GM12878 (cell line): ENCODE data around the gene TRIM26. TPM values are rescaled to one million over a fixed set of nuclear protein-coding genes. Genes with fewer than 3 reads are reported as not detected.

ENCODE experiments used
- ASH2L ChIP-seq: fragments of 300-600, 200-600 bp; sonication (generic); IDR thresholded peaks from 2 replicates; pipeline ENCODE4 v1.6.1; 2017; ENCODE audit warnings: low read depth, mild to moderate bottlenecking, borderline replicate concordance
- BCL11A ChIP-seq: IDR thresholded peaks from 2 replicates; pipeline ENCODE4 v1.6.1; 2011; ENCODE audit warnings: low read depth, low read length
- BRCA1 ChIP-seq: IDR thresholded peaks from 2 replicates; pipeline ENCODE4 v1.6.1; 2011; ENCODE audit warnings: low read depth, low read length, improper control_type of control experiment
- CBX3 ChIP-seq: fragments of 200-600 bp; sonication (generic); IDR thresholded peaks from 2 replicates; pipeline ENCODE4 v1.6.1; 2016; ENCODE audit warnings: low read depth, borderline replicate concordance
- EP300 ChIP-seq, 2 experiments: fragments of 150-350 bp in 1 of 2; IDR thresholded peaks; 2 replicates each; pipeline ENCODE4 v1.6.1; 2011 to 2012; ENCODE audit warnings: low read depth in 2 of 2, low read length in 2 of 2, borderline replicate concordance in 1 of 2, improper control_type of control experiment in 1 of 2, inconsistent platforms in 1 of 2; ENCODE audit not compliant: control insufficient read depth in 1 of 2
- EZH2 ChIP-seq: IDR thresholded peaks from 2 replicates; pipeline ENCODE4 v1.6.1; 2012; ENCODE audit warnings: low read depth, mild to moderate bottlenecking, control low read depth, inconsistent platforms, low read length, borderline replicate concordance; ENCODE audit not compliant: control insufficient read depth
- FOXM1 ChIP-seq: IDR thresholded peaks from 2 replicates; pipeline ENCODE4 v1.6.1; 2012; ENCODE audit warnings: low read depth, mild to moderate bottlenecking, inconsistent platforms, low read length, moderate library complexity
- GABPA ChIP-seq: IDR thresholded peaks from 2 replicates; pipeline ENCODE4 v1.6.1; 2014; ENCODE audit warnings: antibody characterized with exemption, low read depth, mild to moderate bottlenecking, inconsistent platforms
- HDGF ChIP-seq: fragments of 450-650 bp; IDR thresholded peaks from 2 replicates; pipeline ENCODE4 v1.6.1; 2016; ENCODE audit warnings: antibody characterized with exemption
- JUNB ChIP-seq: IDR thresholded peaks from 2 replicates; pipeline ENCODE4 v1.6.1; 2016; ENCODE audit warnings: antibody characterized with exemption, mild to moderate bottlenecking
- LARP7 ChIP-seq: fragments of 450-650 bp; IDR thresholded peaks from 2 replicates; pipeline ENCODE4 v1.6.1; 2017; ENCODE audit warnings: mild to moderate bottlenecking
- MAX ChIP-seq: IDR thresholded peaks from 2 replicates; pipeline ENCODE4 v1.6.1; 2012; ENCODE audit warnings: low read depth, low read length, improper control_type of control experiment
- MTA3 ChIP-seq: IDR thresholded peaks from 2 replicates; pipeline ENCODE4 v1.6.1; 2012; ENCODE audit warnings: low read length, inconsistent platforms, borderline replicate concordance
- NFIC ChIP-seq: IDR thresholded peaks from 2 replicates; pipeline ENCODE4 v1.6.1; 2012; ENCODE audit warnings: low read depth, mild to moderate bottlenecking, inconsistent platforms, low read length, moderate library complexity
- NFXL1 ChIP-seq: fragments of 450-650 bp; IDR thresholded peaks from 2 replicates; pipeline ENCODE4 v1.6.1; 2017; ENCODE audit warnings: antibody characterized with exemption, mild to moderate bottlenecking, borderline replicate concordance
- NR2C2 ChIP-seq: IDR thresholded peaks from 2 replicates; pipeline ENCODE4 v1.6.1; 2011; ENCODE audit warnings: borderline replicate concordance, low read depth; ENCODE audit not compliant: control insufficient read depth, insufficient read length
- PAX5 ChIP-seq: IDR thresholded peaks from 2 replicates; pipeline ENCODE4 v1.6.1; 2011; ENCODE audit warnings: low read depth, low read length, borderline replicate concordance
- POLR2AphosphoS2 ChIP-seq: IDR thresholded peaks from 2 replicates; pipeline ENCODE4 v1.6.1; 2011; ENCODE audit warnings: low read depth, mild to moderate bottlenecking, low read length, improper control_type of control experiment, moderate library complexity
- RCOR1 ChIP-seq: conservative IDR thresholded peaks from 2 replicates; pipeline ENCODE4 v1.6.1; 2012; ENCODE audit warnings: low read depth, low read length, improper control_type of control experiment
- RELA ChIP-seq: fragments of 450-650 bp; IDR thresholded peaks from 2 replicates; pipeline ENCODE4 v1.8.0; 2014; ENCODE audit warnings: borderline replicate concordance; ENCODE audit not compliant: partially characterized antibody
- SUZ12 ChIP-seq: fragments of 200-600 bp; sonication (generic); IDR thresholded peaks from one replicate; pipeline ENCODE4 v1.6.1; 2018; ENCODE audit warnings: antibody characterized with exemption, mild to moderate bottlenecking; ENCODE audit not compliant: unreplicated experiment
- ZSCAN29 ChIP-seq: fragments of 450-650 bp; IDR thresholded peaks from 2 replicates; pipeline ENCODE4 v1.6.1; 2017; ENCODE audit warnings: mild to moderate bottlenecking, moderate library complexity
- polyA plus RNA-seq, 11 experiments: library from polyadenylated mRNA; depleted of rRNA in 4 of 11; unstranded in 6 of 11; stranded (reverse) in 5 of 11; fragments of >200 nt; fragmentation: Nextera tagmentation in 4 of 11; fragmentation: Illumina TruSeq in 1 of 11; extraction: Ambion mirVana in 4 of 11; extraction: Trizol in 1 of 11; gene quantifications; 1 replicate in 1 of 11; 2 replicates in 10 of 11; pipeline versions ENCODE4 v1.2.1 to v1.2.3, GENCODE V29; 2011 to 2016; ENCODE audit warnings: inconsistent platforms in 2 of 11, missing spikeins in 2 of 11, low read depth in 1 of 11
- total RNA-seq, 4 experiments: library from RNA; depleted of rRNA in 3 of 4; stranded (reverse); fragments of >200 nt in 3 of 4; fragmentation: Illumina TruSeq in 1 of 4; extraction: Trizol in 1 of 4; gene quantifications; 2 replicates each; pipeline versions ENCODE4 v1.2.1 to v1.2.3, GENCODE V29; 2013 to 2021
- TF ChIP-seq, protein P1 (sequence below): IDR thresholded peaks from 2 replicates; pipeline ENCODE4 v1.6.1; 2011; ENCODE audit warnings: borderline replicate concordance, low read depth, mild to moderate bottlenecking, moderate library complexity, mixed read lengths, low read length; ENCODE audit not compliant: insufficient read depth; ENCODE audit errors: extremely low read length
- TF ChIP-seq, protein P2 (sequence below): fragments of 450-650 bp; conservative IDR thresholded peaks from 2 replicates; pipeline ENCODE4 v1.6.1; 2017; ENCODE audit warnings: mild to moderate bottlenecking, moderate library complexity
- TF ChIP-seq, protein P3 (sequence below): fragments of 450-650 bp; IDR thresholded peaks from 2 replicates; pipeline ENCODE4 v1.6.1; 2016; ENCODE audit warnings: mild to moderate bottlenecking

Gene TRIM26
- total and polyA plus RNA-seq, 10 of the 15 experiments (the other 5 are each of a cell fraction or from before 2014, with no cell fraction given): 13.1 to 79.6 (median 63.6) TPM

DNA sequence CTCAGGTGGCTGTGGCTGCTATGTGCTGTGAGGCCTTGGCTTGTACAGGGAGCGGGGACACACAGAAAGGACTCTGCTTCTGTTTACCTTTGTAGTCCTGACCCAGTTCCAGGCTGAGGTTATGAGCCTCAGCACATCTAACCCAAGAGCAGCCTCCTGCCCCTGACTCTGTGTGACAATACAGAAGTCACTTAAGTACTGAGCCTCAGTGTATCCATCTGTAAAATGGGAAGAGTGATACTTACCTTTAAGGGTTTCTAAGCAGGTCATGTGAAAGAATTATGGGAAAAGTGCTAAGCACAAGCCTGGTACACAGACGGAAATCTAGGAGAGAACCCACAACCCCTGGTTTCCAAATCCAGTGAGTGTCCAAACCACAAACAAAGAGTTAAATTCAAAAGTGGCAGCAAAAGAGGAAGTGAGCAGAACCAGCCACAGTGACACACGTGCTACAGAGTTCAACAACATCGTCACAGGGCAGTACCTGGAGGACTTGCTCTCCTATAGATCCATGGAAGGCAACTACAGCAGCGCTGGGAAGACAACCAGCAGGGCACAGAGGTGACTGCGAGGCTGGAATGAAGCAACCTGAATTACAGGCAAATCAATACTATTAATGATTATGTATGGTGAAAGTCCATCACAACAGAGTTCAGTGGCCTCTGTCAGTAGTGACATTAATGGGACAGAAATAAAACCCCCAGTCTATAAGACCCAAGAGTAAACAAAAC, 12.5 kb downstream of the TRIM26 start (continued):
- TF ChIP-seq, protein P1, sequence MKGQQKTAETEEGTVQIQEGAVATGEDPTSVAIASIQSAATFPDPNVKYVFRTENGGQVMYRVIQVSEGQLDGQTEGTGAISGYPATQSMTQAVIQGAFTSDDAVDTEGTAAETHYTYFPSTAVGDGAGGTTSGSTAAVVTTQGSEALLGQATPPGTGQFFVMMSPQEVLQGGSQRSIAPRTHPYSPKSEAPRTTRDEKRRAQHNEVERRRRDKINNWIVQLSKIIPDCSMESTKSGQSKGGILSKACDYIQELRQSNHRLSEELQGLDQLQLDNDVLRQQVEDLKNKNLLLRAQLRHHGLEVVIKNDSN: no peak
- no peak for TF ChIP-seq GABPA
- no peak for TF ChIP-seq BRCA1
- no peak for TF ChIP-seq NR2C2
- peak; percentile 63 for TF ChIP-seq NFIC
- TF ChIP-seq FOXM1: peak; percentile 68; the same call in 1 of the 2 replicates
- peak; percentile 54 to 65; a peak in 1 of 4 replicates for TF ChIP-seq EP300 (IDR thresholded peaks at IDR 0.05; ENCODE audit: borderline replicate concordance in 1 of 2, control insufficient read depth in 1 of 2, low read depth in 2 of 2, low read length in 2 of 2)
- 0 out of 2 replicates have a peak, but pooled peaks have one; percentile 87 for TF ChIP-seq MTA3
- no peak for TF ChIP-seq ZSCAN29
- no peak for TF ChIP-seq LARP7
- no peak for TF ChIP-seq RELA
- TF ChIP-seq BCL11A: peak; percentile 74
- TF ChIP-seq, protein P2, sequence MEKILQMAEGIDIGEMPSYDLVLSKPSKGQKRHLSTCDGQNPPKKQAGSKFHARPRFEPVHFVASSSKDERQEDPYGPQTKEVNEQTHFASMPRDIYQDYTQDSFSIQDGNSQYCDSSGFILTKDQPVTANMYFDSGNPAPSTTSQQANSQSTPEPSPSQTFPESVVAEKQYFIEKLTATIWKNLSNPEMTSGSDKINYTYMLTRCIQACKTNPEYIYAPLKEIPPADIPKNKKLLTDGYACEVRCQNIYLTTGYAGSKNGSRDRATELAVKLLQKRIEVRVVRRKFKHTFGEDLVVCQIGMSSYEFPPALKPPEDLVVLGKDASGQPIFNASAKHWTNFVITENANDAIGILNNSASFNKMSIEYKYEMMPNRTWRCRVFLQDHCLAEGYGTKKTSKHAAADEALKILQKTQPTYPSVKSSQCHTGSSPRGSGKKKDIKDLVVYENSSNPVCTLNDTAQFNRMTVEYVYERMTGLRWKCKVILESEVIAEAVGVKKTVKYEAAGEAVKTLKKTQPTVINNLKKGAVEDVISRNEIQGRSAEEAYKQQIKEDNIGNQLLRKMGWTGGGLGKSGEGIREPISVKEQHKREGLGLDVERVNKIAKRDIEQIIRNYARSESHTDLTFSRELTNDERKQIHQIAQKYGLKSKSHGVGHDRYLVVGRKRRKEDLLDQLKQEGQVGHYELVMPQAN: no peak; the same call in 1 of the 2 replicates
- TF ChIP-seq, protein P3, sequence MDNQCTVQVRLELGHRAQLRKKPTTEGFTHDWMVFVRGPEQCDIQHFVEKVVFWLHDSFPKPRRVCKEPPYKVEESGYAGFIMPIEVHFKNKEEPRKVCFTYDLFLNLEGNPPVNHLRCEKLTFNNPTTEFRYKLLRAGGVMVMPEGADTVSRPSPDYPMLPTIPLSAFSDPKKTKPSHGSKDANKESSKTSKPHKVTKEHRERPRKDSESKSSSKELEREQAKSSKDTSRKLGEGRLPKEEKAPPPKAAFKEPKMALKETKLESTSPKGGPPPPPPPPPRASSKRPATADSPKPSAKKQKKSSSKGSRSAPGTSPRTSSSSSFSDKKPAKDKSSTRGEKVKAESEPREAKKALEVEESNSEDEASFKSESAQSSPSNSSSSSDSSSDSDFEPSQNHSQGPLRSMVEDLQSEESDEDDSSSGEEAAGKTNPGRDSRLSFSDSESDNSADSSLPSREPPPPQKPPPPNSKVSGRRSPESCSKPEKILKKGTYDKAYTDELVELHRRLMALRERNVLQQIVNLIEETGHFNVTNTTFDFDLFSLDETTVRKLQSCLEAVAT: peak; percentile 74
- TF ChIP-seq POLR2AphosphoS2: no peak
- TF ChIP-seq CBX3: no peak
- no peak for TF ChIP-seq HDGF
- TF ChIP-seq RCOR1: 0 out of 2 replicates have a peak, but pooled peaks have one; percentile 83
- no peak for TF ChIP-seq SUZ12
- TF ChIP-seq PAX5: peak; percentile 59; the same call in 1 of the 2 replicates
- no peak for TF ChIP-seq JUNB
- no peak for TF ChIP-seq MAX
- TF ChIP-seq EZH2: no peak
- no peak for TF ChIP-seq NFXL1
- TF ChIP-seq ASH2L: no peak
